ENCODE measurements around the gene TLE3. TPM values are rescaled to one million over a fixed set of nuclear protein-coding genes. Genes with fewer than 3 reads are reported as not detected.

The TLE3 gene
- total and polyA plus RNA-seq, 2 experiments from 2014 or later, result 21.2 to 45.9 TPM

GRCh38 chr15:70059476-70060213, 38.1 kb downstream of the TLE3 start:
- H3K4me1 ChIP-seq (ENCODE audit: insufficient read depth), result peaks cover 22% of the 10 kb centered on the region
- no peaks in the 10 kb centered on the region for H3K27me3 ChIP-seq
- peaks cover 2% of the 10 kb centered on the region for H3K79me2 ChIP-seq
- no peak overlapping the region for H2AFZ ChIP-seq
- peaks cover 35% of the 10 kb centered on the region for H4K20me1 ChIP-seq (ENCODE audit: insufficient read depth, poor library complexity, severe bottlenecking)
- H3K9me2 ChIP-seq (replicated peaks; ENCODE audit: insufficient read depth), result no peaks in the 10 kb centered on the region
- DNase-seq (ENCODE audit: low spot score), result no peak
- no peak overlapping the region for H3K4me3 ChIP-seq
- 90% methylated on average over 8 of the region's 8 CpGs for WGBS (ENCODE audit: low lambda C conversion rate, missing lambda C conversion rate)
- no peaks in the 10 kb centered on the region for H3K9me3 ChIP-seq (ENCODE audit: low read depth)
- H3K27ac ChIP-seq, result no peak overlapping the region
- no peaks in the 10 kb centered on the region for H3K36me3 ChIP-seq (replicated peaks; ENCODE audit: insufficient read depth, low read depth)
- TF ChIP-seq EZH2phosphoT487 (IDR thresholded peaks at IDR 0.05; ENCODE audit: low read depth, severe bottlenecking, unreplicated experiment) (no peak), CTCF (IDR thresholded peaks at IDR 0.05; ENCODE audit: poor library complexity) (no peak), EZH2 (IDR thresholded peaks at IDR 0.05; ENCODE audit: borderline replicate concordance) (no peak)
- no peak overlapping the region for H3K4me2 ChIP-seq

GRCh38 chr15:70058642-70059360, 38.9 kb downstream of the TLE3 start:
- WGBS (ENCODE audit: low lambda C conversion rate, missing lambda C conversion rate), result 95% methylated on average over 11 of the region's 11 CpGs
- H3K9me3 ChIP-seq (ENCODE audit: low read depth), result no peaks in the 10 kb centered on the region
- H3K4me2 ChIP-seq, result no peak overlapping the region
- H3K27ac ChIP-seq, result no peak overlapping the region
- peaks cover 5% of the 10 kb centered on the region for H3K36me3 ChIP-seq (replicated peaks; ENCODE audit: insufficient read depth, low read depth)
- TF ChIP-seq EZH2phosphoT487 (IDR thresholded peaks at IDR 0.05; ENCODE audit: low read depth, severe bottlenecking, unreplicated experiment) (no peak), EZH2 (IDR thresholded peaks at IDR 0.05; ENCODE audit: borderline replicate concordance) (no peak), CTCF (IDR thresholded peaks at IDR 0.05; ENCODE audit: poor library complexity) (no peak)
- H2AFZ ChIP-seq, result no peak overlapping the region
- H4K20me1 ChIP-seq (ENCODE audit: insufficient read depth, poor library complexity, severe bottlenecking), result peaks cover 35% of the 10 kb centered on the region
- no peak for DNase-seq (ENCODE audit: low spot score)
- H3K4me1 ChIP-seq (ENCODE audit: insufficient read depth), result peaks cover 15% of the 10 kb centered on the region
- H3K79me2 ChIP-seq, result peaks cover 2% of the 10 kb centered on the region
- no peaks in the 10 kb centered on the region for H3K9me2 ChIP-seq (replicated peaks; ENCODE audit: insufficient read depth)
- no peak overlapping the region for H3K4me3 ChIP-seq
- no peaks in the 10 kb centered on the region for H3K27me3 ChIP-seq

- TF ChIP-seq CTCF (IDR thresholded peaks at IDR 0.05; ENCODE audit: poor library complexity) (no peak), EZH2 (IDR thresholded peaks at IDR 0.05; ENCODE audit: borderline replicate concordance) (no peak), EZH2phosphoT487 (IDR thresholded peaks at IDR 0.05; ENCODE audit: low read depth, severe bottlenecking, unreplicated experiment) (no peak)
- Histone ChIP-seq H3K27me3 (no peaks in the 10 kb centered on the region), H3K36me3 (replicated peaks; ENCODE audit: insufficient read depth, low read depth) (peaks cover 5% of the 10 kb centered on the region), H3K79me2 (peaks cover 2% of the 10 kb centered on the region), H3K9me3 (ENCODE audit: low read depth) (no peaks in the 10 kb centered on the region), H3K4me2 (no peak overlapping the region), H3K27ac (no peak overlapping the region), H2AFZ (no peak overlapping the region), H3K4me1 (ENCODE audit: insufficient read depth) (peaks cover 12% of the 10 kb centered on the region), H3K9me2 (replicated peaks; ENCODE audit: insufficient read depth) (no peaks in the 10 kb centered on the region), H3K4me3 (no peak overlapping the region), H4K20me1 (ENCODE audit: insufficient read depth, poor library complexity, severe bottlenecking) (peaks cover 30% of the 10 kb centered on the region)
- no peak for DNase-seq (ENCODE audit: low spot score)
- 96% methylated on average over 21 of the region's 21 CpGs for WGBS (ENCODE audit: low lambda C conversion rate, missing lambda C conversion rate)
Observed at GRCh38 chr15:70057931-70058641, 39.6 kb downstream of the TLE3 start.

Data from hepatocyte (in vitro differentiated cells).